ENCODE data around the gene PPARD.
"Not testable (repeated sequence)": the region's sequence is repeated elsewhere in the genome, so short reads cannot be mapped to it uniquely, and the experiment has no call there.

Gene PPARD

DNA sequence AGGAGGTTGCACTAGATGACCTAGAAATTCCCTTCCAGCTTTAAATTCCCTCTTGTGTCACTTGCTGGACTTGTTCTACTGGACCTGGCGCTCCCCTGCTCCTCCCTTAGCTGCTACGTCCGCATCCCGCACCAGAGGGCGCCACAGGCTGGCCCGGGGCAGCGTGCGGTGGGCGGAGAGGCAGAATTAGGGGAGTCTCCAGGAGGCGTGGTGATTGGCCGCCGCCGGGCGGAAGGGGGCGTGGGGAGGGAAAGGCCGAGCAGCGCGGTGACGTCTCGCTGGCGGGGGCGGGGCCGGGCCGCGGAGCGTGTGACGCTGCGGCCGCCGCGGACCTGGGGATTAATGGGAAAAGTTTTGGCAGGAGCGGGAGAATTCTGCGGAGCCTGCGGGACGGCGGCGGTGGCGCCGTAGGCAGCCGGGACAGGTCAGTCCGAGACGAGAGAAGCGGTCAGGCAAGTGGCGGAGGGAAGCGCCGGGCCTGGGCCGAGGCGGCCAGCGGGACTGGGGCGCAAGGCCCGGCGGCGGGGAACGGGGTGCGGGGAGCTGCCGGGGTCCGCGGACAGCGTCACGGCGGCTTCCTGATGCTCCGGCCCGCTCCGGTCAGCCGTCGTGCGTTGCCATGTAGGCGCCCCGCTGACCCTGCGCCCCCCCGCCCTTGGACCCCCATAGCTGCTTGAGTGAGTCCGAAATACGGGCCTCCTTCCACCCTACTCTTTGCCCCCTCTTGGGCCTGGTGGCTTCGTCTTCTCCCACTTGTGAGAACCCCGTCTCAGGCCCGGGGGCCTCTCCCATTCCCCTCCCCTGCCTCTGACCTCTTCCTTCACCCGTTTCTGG, at the start of gene PPARD:
PPARD (plus strand) TSS at position 301 of the 834 bp plus-strand sequence. CDS start 68,530 bp downstream, outside the sequence.
- peak; percentile 98 for DNase-seq

DNA sequence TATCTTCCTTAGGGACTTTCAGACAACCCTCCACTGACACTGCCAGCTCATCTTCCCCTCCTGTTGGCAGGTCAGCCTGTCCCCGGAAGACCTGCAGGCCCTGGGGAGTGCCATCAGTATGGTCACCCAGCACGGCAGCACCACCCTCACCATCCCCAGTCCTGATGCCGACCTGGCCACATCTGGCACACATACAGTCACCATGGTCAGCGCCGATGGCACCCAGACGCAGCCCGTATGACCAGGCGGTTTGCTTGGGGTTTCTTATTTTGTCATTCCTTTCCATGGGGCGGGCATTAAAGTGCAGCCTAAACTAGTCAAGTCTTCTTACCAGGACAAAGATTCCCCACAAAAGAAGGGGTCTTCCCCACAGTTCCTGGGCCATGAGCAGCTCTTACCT, 48.7 kb upstream of the PPARD start:
- no peak for DNase-seq

DNA sequence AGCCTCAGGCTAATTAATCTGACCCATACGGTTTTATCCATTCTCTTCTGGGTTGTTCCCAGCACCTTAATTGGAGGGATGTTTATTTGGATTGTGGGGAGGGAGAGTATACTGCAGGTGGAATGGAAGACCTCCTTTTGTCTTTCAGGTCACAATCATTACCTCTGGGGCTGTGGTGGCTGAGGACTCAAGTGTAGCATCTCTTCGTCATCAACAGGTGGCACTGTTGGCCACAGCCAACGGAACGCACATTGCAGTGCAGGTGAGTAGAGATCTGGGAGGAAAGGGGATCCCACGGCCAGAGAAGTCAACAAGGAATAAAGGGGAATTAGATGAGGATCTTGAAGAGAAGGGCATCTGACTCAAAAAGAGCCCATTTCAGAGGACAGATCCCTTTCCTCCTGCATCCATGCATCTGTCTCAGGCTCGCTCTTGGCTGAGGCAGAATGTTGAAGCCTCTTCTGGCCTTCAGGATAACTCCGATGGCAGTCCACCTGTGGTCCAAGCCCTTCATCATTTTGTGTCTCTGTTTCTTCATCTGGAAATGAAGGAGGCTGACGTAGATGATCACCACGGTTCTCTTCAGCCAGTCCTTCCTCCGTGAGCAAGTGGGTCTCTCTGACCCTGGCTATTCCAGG, 47.9 kb upstream of the PPARD start:
- DNase-seq, result peak; percentile 51

DNA sequence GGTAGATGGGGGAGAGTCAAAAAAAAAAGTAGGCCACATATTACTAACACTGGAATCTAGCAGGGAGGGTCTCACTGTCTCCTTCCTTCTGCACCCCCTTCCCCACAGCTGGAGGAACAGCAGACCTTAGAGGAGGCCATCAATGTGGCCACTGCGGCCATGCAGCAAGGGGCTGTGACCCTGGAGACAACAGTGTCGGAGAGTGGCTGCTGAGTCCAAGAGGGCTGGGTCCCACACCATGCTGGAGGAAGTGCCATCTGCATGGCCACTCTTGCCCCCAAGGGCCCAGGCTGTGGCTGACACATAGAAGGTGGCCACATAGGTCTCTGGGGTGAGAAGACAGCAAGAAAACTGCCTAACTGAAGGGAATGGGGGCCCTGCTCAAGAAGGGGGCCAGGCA, 47.3 kb upstream of the PPARD start:
- no peak for DNase-seq

DNA sequence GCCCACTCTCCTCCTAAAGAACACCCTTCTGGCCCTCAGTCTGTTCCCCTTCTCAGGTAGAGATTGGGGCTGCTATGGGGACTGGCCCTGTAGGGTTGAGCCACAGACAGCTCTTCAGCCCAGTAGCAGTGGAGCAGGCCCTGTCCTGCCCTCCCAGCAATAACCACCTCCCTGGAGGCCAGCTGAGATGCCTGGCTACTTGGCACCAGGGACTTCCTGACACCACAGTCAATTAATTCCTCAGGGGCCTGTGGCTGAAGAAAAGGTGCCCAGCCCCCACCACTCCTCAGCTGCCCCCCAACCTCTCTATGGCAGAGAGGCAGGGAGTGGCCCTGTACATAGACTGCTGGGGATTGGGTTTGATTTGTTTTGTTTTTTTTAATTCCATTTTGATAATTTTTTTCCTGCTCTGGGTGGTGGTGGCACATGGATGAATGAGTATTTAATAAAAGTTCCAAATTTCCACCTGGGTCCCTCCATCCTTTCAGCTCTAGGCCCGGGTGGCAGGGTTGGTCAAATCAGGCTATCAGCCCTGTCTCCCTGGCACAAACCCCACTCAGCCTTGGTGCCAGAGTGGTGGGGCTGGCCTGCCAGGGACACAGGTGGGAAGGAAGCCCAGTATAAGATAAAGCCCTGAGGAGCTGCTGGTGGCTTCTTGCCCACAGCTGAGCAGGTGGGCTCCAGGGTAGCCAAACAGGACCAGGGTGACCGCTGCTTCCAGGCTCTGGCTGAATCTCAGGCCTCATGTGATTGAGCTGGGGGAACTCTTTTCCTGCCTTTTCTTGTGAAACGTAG, 46.6 kb upstream of the PPARD start:
- DNase-seq, result no peak

DNA sequence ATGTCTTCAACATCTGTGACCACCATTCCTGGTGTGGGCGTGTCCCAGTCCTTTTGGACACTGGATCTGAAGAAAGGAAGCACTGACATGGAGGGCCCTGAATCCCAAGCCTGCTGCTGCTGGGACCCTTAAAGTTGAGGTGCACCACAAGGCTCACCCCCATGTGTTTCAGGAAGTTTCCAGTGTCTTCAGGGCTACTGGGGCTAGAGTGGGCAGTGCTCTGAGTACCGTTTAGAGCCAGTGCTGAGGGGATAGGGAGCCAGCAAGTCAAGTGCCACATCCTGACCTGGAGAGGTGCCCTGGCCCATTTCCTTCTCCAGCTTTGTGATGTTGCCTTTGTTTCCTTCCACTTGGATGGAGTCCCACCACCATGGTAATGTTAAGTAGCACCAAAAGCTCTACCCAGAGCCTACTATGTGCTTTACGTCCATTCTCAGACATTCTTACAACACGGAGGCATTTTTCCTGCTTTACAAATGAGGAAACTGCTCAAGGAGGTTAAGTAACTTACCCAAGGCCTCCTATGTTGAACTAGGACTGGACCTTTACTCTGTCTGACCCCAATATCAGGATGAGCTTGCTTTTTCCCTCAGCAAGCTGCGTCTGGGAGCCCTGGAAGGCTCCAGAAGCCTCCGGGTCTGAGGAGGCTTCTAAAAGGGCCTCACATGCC, 45.3 kb upstream of the PPARD start:
- no peak for DNase-seq

DNA sequence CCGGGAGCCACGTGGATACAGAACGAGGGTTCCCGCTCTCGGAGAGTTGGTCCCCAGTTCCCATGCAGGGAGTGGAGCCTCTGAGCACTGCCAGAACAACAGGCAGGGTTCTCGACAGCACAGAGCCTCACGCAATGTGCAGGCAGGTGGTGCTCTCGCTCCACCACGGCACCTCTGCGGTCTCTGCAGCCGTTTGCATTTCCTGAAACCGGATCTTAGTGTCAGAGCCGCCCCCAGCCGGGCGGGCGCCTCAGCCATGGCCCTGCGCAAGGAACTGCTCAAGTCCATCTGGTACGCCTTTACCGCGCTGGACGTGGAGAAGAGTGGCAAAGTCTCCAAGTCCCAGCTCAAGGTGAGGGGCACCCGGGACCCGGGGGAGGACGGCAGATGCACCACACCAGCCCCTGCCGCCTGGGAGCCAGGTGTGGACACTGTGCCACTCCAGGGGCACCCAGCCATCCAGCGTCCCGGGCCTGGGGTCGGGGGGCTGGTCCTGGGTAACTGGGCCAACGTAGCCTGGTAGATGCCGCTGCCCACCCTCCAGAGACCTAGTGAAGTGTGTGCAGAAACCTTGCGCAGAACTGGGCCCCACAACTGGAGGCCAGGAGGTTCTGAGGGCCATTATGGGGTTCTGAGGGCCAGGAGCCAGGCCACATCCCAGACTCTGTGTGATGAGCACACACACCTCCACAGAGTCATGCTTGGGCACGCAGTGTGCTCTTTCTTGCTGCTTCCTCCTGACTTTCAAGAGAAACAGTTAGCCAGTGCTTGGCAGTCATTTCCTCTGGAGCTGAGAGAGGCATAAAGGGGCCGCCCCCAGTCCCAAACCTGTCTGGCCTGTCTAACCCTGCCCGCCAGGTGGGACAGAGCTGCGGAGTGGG, 44.5 kb upstream of the PPARD start, which contains the start of gene DEF6:
DEF6 (plus strand) TSS at position 218 of the 881 bp plus-strand sequence; CDS start at position 257, 39 bp downstream.
- peak; percentile 88 for DNase-seq

DNA sequence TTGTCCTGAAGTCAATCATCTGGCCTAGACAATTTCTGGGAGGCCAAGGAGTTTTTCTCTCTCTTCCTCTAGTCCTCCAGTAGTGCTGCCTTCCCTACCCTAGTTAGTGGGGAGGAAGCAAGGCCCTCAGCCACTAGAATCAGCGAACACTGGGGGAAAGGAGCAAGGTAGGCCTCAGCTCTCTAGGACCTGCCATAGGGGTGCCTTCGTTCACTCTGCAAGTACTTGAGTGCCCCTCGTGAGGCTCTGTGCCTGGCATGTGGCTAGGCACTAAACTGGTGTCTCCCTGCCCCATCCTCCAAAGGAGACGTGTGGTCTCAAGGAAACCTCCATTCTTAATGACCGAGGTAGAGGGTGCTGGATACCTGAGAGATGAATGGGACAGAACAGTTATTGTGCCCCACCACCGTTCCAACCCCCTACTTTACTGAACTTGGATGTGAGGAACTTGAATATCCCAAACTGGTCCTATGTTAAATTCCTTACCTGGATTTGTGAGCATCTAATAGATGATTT, 43.7 kb upstream of the PPARD start:
- no peak for DNase-seq

DNA sequence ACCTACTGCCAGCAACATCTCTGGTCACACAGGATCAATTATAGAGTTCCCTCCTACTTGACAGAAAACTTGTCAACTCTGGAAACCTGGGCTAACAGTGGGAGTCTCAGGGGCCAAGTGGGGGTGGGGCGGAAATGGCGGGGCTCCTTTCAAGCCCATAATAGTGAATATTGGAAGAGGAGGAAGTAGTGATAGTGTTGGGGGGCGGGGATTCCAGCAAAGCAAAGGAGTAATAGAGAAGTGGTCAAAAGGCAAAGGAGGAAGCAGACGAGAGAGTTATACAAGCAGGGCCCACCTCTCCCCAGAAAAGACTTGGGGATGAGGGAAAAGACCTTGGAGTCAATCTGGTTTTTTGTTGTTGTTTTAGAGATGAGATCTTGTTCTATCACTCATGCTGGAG, 42.7 kb upstream of the PPARD start:
- DNase-seq, result no peak

DNA sequence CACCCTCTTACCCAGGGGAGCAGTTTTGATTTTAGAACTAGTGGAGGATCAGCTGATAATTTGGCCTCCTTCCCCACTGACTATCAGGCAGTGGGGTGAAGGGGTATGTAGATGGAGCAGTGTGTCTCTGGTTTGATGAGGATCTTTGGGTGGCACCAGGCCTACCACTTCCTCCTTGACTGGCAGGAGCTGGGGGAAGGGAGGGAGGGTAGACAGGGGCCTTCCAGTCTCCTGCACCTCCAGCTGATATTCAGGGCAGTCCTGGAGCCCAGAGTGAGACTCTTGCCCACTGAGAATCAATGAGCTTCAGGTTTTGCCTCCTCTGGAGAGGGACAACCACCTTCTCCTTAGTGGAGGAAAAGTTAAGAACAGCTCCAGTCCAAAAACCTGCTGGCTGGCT, 41.5 kb upstream of the PPARD start:
- DNase-seq, result no peak

DNA sequence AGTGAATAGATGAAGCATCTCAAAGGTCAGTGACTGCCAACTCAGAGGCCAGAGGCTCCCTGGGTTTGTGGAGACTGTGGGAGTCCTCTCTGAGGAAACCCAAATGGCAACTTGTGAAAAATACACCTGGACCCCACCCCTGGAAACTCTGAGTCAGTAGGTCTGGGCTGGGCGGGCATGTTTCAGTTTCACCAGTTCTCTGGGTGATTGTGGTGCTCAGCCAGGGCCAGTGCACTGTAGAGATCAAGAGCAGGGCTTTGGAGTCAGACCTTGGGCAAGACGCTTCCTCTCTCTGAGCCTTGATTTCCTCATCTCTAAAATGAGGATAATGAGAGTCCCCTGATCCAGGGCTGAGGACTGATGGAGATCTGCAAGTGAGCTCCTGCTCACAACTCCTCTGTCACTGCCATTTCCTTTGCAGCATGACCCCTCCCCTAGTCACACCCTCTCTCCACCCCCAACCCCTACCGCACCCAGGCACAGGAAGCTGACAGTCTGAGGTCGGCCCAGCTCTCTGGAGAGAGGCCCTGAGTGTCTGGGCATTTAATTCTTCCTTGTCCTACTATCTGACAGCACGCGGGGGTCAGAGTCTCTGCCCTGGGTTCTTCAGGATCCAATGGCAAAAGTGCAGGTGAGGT, 39.6 kb upstream of the PPARD start:
- peak; percentile 81 for DNase-seq

DNA sequence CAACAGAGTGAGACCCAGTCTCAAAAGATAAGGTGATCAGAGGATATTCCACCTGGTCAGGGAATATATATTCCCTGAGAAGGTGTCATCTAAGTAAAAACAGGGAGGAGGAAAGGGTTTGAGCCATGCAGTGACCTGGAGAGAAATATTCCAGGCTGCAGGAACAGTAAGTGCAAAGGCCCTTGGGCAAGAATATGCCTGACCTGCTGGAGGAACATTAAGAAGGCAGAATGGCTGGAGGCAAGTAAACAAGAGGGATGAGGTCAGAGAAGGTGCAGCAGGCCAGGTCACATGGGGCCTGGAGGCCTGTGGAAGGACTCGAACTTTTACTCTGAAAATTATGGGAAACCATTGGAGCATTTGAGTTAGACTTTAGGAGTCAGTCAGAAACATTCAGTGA, 38.1 kb upstream of the PPARD start:
- no peak for DNase-seq

DNA sequence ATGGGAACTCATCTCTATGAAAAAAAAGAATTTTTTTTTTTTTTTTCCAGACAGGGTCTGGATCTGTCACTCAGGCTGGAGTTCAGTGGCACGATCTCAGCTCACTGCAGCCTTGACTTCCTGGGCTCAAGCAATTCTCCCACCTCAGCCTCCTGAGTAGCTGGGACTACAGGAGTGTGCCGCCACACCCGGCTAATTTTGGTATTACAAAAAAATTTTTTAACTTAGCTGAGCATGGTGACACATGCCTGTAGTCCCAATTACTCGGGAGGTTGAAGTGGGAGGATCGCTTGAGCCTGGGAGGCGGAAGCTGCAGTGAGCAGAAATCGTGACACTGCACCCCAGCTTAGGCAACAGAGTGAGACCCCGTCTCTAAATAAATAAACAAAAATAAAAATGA, 37.2 kb upstream of the PPARD start:
- no peak for DNase-seq

DNA sequence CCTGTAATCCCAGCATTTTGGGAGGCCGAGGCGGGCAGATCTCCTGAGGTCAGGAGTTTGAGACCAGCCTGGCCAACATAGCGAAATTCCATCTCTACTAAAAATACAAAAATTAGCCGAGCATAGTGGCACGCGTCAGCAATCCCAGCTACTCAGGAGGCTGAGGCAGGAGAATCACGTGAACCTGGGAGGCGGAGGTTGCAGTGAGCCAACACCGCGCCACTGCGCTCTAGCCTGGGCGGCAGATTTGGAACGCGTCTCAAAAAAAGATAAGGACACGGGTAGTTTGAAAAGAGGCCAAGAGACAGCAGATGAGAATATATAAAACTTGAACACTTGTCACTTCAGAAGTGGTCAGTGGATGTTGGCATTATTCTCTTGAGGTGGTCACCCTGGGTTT, 35.2 kb upstream of the PPARD start:
- not testable (repeated sequence) for DNase-seq

DNA sequence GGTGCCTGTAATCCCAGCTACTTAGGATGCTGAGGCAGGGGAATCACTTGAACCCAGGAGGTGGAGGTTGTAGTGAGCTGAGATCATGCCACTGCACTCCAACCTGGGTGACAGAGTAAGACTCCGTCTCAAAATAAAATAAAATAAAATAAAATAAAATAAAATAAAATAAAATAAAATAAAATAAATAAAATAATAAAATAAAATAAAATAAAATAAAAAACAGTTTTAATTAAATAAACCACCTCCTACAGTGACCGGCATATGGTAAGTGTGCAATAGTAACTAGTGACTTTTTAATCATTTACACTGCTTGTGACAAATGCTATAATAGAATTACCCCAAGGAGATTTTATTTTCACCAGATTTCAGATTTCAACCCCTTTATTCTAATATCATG, 33.8 kb upstream of the PPARD start:
- DNase-seq, result not testable (repeated sequence)

DNA sequence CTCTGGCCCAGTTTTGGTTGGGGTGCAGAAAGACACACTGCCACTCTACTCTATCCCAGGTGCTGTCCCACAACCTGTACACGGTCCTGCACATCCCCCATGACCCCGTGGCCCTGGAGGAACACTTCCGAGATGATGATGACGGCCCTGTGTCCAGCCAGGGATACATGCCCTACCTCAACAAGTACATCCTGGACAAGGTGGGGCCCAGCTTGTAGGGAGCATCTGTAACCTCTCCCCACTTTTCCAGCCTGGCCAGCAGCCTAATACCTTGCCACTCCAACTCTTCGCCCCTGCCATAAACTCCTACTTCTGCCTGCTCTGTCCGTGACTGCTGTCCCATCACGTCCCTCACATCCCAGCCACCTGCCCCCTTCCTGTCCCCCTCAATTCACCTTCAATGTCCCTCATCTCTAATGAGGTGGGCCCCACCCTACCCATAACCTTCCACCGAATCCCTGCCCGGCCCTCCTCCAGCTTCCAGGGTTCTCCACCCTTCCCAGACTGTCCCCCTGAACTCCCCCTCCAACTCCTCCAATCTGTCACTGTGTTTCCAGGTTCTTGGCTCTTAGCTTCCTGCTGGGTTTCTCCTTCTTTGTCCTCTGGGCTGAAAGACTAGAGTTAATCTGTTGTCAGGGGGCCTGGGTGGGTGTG, 32.6 kb upstream of the PPARD start:
- DNase-seq, result no peak

DNA sequence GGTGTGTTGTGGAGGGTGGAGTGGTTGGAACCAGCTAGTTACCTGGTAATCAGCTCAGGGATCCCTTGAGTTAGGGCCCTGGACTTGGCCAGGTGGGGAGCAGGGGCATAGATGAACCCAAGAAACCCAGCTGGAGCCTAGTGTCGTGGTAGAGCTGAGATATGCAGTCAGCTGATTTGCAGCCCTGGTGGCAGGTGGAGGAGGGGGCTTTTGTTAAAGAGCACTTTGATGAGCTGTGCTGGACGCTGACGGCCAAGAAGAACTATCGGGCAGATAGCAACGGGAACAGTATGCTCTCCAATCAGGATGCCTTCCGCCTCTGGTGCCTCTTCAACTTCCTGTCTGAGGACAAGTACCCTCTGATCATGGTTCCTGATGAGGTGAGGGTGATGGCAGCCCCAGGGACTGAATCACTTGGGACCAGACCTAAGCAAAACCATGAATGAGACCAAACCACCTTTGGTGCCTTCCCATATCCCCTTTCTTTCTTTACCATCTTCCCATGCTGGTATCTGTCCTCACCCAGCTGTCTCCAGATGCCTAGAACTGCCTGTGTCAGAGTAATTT, 32.0 kb upstream of the PPARD start:
- no peak for DNase-seq

DNA sequence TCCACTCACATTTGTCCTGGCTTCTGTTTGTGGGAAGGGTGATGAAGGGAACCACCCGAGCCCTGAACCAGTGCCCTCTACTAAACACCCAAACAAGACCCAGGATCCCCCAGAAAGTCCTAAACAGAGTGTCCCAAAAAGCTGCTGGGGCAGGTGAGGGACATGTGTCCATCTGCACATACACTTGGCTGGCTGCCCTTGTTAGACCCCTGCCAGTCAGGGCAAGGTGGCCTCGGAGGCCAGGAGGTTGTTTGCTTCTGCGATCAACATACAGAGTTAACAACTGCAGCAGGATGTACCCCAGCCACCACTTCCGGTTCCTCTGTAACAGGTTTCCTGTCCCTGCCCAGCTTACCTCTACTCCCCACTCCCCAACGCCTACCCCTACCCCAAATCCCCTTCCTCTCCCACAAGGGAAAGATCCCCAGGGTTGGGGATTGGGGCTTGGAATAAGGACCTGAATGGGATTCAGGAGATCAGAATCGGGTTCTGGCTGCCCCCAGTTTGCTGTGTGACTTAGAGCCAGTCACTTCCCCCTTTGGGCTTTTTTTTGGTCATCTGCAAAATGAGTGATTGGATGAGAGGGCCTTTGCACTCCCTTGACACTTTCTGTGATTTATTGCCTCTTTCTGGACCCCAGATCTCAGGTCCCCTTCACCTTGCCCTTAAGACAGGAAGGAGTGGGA, 30.8 kb upstream of the PPARD start:
- peak; percentile 37 for DNase-seq

DNA sequence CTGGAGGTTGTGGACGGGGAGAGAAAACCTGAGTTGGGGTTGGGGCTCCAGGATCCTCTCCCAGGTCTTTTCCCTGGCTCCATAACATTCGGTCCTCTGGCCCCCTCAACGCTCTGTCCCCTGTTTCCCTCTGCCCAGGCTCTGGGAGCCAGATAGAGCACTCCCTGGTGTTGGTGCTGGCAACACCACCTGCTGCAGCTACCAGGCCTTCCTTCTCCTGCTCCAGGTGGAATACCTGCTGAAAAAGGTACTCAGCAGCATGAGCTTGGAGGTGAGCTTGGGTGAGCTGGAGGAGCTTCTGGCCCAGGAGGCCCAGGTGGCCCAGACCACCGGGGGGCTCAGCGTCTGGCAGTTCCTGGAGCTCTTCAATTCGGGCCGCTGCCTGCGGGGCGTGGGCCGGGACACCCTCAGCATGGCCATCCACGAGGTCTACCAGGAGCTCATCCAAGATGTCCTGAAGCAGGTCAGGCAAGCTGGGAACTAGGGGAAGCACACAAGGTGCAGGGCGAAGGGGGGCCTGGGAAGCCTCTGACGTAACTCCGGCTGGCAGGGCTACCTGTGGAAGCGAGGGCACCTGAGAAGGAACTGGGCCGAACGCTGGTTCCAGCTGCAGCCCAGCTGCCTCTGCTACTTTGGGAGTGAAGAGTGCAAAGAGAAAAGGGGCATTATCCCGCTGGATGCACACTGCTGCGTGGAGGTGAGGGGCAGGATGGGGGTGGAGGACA, 30.1 kb upstream of the PPARD start:
- no peak for DNase-seq
